Caki2 (cell line): ENCODE measurements around the gene FRS2. TPM values are rescaled to one million over a fixed set of nuclear protein-coding genes. Genes with fewer than 3 reads are reported as not detected.
A peak's percentile ranks its signal among the peaks of the same experiment; 100 is the strongest.

Experiments
- DNase-seq: peaks from one replicate; pipeline ENCODE4 v3.0.0-alpha.2; 2015; ENCODE audit warnings: low read depth
- in situ Hi-C: cut with HindIII; loops from 2 replicates; pipeline ENCODE4 v1.10.0; 2016; ENCODE audit warnings: low sequenced_read_pairs, low pct_unique_long_range_greater_than_20kb, mixed read lengths
- total RNA-seq: library from RNA; depleted of rRNA; stranded (reverse); fragments of >200 nt; shearing (Covaris generic); gene quantifications from 2 replicates; pipeline ENCODE4 v1.2.3, GENCODE V29; 2014; ENCODE audit warnings: low replicate concordance

The FRS2 gene
- total RNA-seq, 1 experiment from 2014 or later = 34.0 TPM

DNA sequence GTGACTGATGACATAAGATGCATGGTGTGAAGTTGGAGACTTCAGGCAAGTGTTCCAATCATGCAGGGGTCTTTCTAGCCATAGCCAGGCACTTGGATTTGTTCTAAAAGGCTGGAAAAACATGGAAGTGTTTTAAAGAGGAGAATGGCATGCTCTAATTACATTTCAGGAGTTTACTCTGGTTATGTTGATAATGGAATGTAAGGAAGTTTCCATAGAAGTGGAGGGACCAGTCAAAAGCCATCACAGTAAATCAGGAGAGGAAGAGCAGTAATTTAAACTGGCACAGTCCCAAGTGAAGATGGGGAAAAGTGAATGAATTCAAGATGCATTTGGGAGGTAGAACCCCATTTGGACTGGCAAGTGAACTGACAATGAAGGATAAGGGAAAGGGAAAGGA lies 13.9 kb upstream of the FRS2 start:
- no peak for DNase-seq
- in situ Hi-C loops = no loop called here

DNA sequence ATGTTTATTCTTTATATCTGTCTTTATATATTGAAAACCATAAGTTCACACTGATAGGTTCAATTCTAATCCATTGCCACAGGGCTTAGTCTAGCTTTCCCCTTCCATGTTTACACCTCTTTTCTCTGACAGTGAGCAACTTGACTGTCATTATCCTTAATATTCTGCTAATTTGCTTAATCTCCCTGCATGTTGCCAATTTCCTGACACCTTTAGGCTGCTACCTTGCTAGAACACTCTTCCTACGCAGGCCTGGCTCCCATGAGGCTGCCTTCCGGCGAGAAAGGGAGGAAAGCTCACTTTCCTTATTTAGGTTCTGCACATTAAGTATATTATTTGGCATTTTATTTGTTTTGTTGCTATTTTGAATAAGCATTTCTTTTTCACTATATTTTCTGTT lies 12.8 kb upstream of the FRS2 start:
- in situ Hi-C loops = no loop called here
- DNase-seq = no peak

DNA sequence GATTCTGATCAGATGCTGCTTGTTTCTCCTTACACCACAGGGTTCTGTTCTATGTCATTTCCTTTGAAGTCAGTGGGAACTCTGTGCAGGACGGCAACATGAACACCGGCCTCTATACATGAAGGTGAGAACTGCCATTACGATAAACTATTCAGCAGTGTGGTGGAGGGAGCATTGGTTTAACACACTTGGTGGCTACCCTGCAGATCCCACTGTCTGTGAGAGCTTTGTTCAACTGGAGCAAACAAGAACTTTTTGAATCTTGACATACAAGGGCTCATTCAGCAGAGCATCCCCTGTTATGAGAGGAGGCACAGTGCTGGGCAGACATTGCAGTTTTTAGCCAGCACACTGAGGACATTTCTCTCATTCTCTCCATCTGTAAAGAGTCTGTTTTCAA lies 10.7 kb upstream of the FRS2 start:
- no peak for DNase-seq
- in situ Hi-C loops = no loop called here

DNA sequence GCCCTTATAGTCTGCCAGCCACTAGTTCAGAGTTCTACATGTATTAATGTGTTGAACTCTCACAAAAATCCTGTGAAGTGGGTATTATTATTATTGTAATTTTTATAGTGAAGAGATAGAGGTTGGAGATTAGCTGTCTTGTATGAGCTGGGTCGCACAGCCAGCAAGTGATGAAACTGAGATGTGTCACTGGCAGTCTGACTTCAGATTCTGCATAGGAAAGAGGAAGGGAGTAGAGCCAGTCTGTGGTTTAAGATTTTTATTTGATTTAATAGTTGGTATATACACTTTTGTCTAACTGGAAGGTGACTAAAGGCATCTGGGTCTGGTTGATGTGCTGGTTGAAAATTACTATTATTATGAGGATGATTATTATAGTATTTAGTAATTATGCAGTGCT lies 5.8 kb upstream of the FRS2 start:
- DNase-seq = no peak

DNA sequence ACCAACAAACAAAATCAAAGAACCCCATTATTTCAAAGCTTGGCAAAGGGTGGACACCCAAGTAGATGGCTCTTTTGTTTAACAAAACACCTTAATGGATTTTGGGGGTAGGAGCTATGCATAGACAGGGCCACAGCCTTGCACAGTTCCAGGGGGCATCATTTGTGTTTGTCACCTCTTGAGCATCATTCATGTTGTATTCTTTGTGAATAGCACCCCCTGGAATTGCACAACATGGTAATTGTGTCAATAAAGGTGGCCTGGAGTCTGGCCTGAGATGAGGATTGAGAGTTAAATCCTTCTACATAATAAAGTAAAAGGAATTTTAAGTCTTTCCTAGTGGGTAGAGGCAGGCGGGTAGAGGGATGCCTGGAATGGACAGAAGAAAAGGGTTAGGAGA lies 3.3 kb upstream of the FRS2 start:
- DNase-seq = no peak
- in situ Hi-C loops = no loop called here

More for the DNA sequence above, 5.8 kb upstream of the FRS2 start:
- in situ Hi-C loops = no loop called here

DNA sequence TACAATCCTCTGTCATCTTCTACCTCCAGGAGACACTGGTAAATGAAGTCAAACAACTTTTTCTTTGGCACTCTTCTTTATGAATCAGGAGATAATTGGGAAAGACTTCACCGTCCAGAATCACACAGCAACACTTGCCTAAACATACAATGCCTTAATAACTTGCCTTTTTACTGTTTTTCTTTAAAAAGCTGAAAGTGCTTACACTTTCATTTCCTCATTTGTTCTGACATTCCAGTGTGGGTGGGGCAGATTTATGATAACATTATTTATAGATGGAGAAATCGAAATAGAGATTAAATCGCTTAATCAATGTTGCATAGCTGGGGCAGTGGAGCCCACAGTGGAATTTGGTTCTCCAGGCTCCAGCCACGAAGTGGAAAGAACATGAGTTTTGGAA lies 2.8 kb upstream of the FRS2 start:
- in situ Hi-C loops = no loop called here

DNA sequence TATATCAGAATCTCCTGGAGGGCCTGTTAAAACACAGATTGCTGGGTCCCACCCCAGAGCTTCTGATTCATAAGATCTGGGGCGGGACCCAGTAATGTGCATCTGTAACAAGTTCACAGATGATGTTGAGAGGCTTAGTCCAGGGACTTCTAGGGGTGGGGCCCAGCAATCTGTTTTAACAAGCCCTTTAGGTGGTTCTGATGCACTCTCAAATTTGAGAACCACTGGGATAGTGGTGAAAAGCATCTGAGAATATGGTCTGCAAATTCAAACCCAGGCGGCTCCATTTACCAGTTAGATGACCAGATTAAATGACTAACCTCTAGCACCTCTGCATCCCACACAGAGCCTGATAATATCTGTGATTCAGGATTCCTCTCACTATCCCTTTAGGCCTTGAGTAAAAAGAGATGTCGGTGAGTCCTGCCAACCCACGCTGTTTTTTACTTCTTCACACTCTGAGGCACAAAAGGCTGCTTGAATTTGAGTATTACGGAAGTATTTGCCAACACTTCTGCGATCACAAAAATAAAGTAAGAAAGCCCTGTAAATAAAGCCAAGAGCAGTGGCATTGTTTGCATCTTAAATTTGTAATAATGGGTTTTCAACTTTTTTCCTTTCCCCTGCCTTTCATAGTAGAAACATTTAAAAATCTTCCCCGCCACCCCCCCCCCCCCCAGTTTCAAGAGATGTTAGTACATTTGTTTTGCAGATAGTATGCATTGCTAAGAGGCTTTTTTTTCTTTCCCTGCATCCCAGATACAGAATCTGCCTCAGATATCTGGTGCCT lies 1.8 kb upstream of the FRS2 start:
- no peak for DNase-seq
- in situ Hi-C loops = no loop called here

More for the DNA sequence above, 2.8 kb upstream of the FRS2 start:
- no peak for DNase-seq

DNA sequence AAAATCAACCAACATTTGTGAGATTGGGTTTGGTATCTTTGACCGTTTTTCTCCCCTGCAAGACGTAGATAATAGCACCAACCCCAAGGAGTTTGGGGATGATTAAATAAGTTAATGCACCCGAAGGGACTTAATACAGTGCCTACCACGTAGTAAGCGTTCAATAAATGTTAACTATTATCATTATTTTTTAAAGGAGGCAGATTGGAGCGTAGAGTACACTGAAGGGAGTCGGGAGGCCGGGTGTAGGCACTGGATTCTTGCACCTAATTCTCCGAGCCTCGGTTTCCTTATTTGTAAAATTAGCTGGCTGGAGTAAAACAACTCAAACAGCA lies 367 bp upstream of the FRS2 start:
- in situ Hi-C loops = no loop called here
- DNase-seq = no peak

DNA sequence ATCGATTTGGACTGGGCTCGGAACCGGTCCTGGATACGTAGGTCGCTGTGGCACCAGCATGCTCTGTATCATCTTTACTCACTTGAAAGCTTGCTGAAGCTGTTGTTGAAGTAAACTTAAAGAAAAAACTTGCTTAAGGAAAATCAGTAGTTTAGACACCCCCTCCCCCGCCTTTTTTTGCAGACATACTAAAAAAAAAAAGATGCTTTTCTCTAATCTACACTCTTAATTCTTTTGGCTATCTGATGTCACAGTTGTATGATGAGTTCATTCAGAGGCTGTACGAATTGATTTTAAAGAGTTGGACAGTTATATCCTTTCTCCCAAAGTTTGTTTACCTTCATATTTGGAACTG lies 865 bp downstream of the FRS2 start:
- in situ Hi-C loops = no loop called here
- no peak for DNase-seq

DNA sequence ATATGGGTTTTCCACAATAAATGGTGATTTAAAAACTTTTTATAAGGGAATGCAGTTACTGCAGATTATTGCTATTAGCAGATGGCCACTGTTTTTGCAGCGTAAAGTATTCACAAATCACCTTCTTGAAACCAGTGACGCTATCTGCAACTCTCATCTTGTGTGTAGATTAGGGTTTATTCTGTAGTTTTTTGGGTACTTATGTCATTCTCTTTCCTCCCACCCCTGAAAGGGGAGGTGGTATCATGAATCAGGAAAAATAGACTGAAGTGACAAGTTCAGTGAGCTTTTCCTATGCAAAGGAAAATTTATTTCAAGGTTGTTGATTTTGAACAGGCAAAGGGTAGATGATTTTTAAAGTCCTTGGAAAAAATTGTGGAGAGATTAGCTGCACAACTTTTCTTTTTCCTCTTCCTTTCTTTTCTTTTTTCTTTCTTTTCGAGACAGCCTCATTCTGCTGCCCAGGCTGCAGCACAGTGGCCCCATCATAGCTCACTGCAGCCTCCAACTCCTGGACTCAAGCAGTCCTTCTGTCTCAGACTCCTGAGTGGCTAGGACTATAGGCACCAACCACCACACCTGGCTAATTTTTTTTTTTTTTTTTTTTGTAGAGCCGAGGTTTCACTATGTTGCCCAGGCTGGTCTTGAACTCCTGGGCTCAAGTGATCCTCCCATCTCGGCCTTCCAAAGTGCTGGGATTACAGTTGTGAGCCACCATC lies 1.6 kb downstream of the FRS2 start:
- DNase-seq = no peak
- in situ Hi-C loops = no loop called here

DNA sequence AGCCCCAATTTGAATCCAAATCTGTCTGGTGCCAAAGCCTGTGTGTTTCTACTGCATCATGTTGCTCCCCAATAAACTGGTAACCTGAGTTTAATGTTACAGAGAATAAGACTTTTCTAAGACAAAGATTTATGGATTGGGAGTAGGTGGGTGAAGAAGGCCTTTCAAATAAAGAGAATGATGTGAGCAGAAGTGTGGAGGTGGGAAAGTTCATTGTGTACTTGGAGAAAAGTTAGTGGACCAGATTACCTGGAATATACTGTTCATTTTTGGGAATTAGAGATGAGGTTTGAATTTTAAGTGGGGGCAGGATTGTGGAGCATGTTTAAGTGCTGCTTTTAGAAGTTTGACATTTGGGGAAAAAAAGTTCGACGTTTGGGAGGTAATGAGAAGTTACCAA lies 3.1 kb downstream of the FRS2 start:
- in situ Hi-C loops = no loop called here

DNA sequence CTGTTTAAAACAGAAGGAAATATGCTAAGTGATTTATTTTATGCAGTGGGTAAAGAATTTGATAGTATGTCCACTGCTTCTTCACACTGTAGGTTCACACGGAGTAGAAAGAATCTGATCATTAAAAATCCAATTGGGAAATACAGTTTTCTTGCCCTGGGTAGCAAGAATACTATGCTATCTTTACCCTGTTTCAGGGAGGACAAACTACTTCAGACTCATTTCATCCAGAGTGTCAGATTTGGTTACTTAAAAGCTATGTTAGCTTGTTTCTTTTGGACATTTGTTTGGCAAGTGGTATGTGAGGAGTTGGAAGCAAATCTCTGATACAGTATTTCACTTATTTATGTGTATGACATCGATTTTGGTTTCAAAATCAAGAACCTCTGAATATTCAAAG lies 4.3 kb downstream of the FRS2 start:
- in situ Hi-C loops = no loop called here
- DNase-seq = no peak

More for the DNA sequence above, 3.1 kb downstream of the FRS2 start:
- no peak for DNase-seq

DNA sequence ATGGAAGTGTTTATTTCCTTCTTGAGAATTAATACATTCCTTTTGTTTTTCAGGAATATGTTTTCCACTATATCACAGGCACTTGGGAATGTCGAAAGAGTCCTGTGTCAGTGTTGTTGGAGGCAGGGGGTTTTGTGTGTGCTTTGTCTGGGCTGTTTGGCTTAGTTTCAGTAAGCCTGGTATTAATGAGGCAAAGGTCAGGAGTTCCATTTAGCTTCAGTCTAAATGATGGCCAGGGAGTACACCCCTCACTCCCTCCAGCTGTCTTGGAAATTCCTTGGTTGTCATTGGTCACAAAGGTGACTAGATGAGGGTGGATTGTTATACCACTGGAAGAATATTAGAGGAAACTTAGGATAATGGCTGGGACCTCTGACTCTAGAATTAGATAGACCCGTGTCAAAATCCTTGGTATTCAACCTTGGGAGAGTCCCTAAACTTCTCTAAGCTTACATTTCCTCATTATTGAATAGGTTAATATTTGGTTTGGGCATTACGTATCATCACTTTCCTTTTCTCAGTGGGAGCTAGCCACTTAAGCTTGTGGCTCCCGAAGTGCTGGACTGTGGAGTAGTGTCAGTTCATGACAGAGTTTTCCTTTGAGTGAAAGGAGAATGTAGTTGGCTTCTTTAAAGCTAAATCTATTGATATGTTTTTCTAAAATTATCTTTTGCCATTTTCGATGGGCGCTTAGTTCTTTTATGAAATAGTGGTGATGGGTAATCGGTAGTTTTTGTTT lies 5.2 kb downstream of the FRS2 start:
- in situ Hi-C loops = no loop called here
- peak; percentile 50 for DNase-seq

DNA sequence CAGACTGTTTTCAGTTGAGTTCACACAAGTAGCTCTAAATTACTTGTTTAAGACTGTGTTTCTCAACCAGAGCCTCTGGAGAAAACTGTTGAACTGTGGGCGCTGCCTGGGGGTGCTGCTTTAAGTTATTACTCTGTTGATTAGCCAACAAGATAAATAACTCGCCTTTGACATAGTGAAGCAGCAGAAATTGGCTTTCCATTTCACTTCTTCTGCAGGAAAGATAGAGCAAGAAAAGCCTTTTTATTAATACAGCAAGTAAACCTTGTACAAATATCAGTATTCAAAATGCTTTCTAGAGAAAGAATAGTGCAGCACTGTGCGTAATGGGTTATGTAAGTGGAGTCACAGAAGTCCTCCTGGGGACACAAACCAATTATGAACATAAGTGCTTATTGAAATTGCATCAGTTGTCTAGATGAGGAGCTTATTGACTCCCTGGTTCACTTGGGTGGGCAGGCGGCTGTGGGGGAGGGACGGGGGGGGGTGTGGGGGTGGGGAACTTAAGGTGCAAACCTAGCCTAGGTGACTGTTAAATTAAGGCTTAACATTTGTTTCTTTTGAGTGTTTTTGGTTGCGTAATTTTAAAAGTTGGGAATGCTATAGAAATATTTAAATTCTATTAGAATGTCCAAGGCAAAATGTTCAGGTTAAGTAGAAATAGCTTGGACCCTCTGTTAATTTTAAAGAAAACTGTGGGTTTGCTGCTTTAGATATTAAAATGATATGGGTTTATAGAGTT lies 6.3 kb downstream of the FRS2 start:
- in situ Hi-C loops = no loop called here
- DNase-seq = no peak

DNA sequence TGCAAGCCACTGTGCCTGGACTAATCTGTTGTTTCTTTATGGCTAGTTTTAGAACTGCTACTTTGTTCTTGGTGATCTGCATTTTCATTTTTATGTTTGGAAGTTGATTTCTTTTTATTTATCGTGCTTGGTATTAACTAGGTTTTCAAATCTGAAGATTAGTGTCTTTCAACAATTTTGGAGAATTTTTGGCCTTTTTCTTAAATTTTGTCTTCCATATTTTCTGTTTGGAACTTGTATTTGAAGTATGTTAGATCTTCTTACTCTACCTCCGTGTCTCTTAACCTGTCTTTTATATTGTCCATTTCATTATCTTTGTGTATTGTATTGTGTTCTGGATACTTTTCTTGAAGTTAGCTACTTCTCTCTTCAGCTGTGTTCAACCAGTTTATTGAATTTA lies 9.5 kb downstream of the FRS2 start:
- in situ Hi-C loops = no loop called here
- DNase-seq = no peak

DNA sequence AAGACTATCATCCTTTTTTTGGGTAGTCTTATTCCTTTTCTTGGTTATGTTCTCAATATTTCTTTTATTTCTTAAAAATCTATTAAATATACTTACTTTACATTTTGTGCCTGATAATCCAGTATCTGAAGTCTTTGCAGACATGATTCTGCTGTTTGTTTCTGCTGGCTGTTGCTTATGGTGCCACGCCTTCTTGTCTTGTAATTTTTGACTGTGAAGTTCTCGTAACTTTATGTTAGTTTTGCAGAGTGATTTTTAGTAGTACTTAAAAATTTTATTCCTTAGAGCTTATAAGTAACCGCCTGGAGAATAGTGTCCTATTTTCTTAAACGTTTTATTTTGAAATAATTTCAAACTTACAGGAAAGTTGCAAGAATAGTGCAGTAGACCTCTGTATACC lies 10.5 kb downstream of the FRS2 start:
- in situ Hi-C loops = no loop called here
- DNase-seq = no peak

DNA sequence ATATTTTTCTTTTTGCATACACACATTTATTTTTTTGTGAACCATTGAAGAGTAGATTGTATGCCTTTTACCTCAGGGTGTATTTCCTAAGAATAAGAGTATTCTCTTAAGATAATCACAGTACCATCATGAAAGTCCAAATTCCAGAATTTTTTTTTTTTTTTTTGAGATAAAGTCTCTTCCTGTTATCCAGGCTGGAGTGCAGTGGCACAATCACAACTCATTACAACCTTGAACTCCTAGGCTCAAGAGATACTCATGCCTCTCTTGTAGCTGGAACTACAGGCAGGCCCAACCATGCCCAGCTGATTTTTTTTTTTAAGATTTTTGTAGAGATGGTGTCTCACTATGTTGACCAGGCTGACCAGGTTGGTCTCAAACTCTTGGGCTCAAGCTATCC lies 10.9 kb downstream of the FRS2 start:
- no peak for DNase-seq
- in situ Hi-C loops = no loop called here

DNA sequence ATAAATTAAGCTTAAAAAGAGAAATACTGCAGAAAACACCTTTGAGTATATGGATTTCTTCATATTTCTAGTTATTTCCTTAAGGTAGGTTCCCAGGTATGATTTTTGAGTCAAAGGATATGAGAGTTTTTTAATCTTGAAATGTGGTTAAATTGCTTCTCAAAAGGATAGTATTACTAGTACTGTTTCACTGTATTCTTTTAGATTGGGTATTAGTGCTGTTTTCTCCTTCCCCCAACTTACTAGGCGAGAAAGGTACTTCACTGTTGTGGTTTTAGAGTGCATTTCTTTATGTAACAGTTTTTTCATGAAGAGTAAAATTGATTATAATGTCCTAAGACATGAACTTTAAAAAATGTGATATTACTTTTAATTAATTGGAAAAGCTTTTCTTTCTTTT lies 13.5 kb downstream of the FRS2 start:
- DNase-seq = no peak
- in situ Hi-C loops = no loop called here

DNA sequence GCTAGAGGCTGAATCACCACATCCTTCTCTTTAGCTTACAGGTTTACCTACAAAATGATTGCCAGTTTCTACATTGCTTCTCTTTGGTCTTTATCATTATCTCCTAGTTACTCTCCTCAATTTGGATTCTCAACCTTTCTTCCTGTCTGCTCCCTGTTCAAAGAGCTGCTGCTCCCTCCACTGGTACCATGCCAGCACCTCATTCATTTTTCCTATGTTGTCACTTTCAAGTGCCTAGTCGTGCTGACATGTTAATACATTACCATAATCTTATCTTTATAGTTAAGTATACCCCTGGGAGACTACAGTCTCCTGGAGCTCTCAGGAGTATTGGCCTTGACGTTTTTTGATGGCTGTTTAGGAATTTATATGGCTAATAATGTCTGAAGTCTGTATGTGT lies 14.2 kb downstream of the FRS2 start:
- in situ Hi-C loops = no loop called here
- no peak for DNase-seq
